PC-9 (cell line): Measurements from ENCODE around the gene IRF6.

Experiments
- EZH2 ChIP-seq: fragments of 200-600 bp; sonication (generic); IDR thresholded peaks from 2 replicates; pipeline ENCODE4 v1.8.0; 2017; ENCODE audit warnings: antibody characterized with exemption, low read depth
- TF ChIP-seq, protein P1 (sequence below): fragments of 200-600 bp; sonication (generic); conservative IDR thresholded peaks from 2 replicates; pipeline ENCODE4 v1.6.1; 2017; ENCODE audit warnings: mixed run types, antibody characterized with exemption, mild to moderate bottlenecking, moderate library complexity

DNA sequence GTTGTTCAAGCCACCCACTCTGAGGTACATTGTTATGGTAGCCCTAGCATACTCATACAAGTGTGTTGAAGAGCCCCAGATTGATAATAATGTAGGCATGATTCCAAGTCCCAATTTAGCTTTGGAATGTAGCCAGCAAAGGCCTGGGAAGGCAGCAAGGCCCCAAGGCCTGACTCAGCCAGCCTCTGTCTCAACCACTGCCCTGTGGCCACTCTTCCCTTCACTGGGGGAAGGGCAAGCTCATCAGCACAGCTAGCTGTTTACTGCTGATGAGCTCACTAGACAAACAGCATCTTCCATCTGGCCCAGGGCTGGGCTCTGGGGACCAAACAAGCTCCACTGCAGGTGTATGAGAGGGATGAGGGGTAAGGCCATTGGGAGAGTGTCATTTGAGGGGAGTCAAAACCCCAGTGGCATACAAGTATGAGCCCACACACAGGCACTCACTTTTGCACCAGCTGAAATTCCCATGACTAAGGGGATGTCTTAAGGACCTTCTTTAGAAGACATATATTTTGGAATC, 2.2 kb upstream of the IRF6 start:
- TF ChIP-seq, protein P1, sequence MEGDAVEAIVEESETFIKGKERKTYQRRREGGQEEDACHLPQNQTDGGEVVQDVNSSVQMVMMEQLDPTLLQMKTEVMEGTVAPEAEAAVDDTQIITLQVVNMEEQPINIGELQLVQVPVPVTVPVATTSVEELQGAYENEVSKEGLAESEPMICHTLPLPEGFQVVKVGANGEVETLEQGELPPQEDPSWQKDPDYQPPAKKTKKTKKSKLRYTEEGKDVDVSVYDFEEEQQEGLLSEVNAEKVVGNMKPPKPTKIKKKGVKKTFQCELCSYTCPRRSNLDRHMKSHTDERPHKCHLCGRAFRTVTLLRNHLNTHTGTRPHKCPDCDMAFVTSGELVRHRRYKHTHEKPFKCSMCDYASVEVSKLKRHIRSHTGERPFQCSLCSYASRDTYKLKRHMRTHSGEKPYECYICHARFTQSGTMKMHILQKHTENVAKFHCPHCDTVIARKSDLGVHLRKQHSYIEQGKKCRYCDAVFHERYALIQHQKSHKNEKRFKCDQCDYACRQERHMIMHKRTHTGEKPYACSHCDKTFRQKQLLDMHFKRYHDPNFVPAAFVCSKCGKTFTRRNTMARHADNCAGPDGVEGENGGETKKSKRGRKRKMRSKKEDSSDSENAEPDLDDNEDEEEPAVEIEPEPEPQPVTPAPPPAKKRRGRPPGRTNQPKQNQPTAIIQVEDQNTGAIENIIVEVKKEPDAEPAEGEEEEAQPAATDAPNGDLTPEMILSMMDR, result no peak
- TF ChIP-seq EZH2, result no peak
